Erythroblast (primary cell): ENCODE results near the gene CPLANE2.

Source experiments
- GATA1 ChIP-seq: IDR thresholded peaks from 2 replicates; pipeline ENCODE4 v1.6.1; 2011; ENCODE audit warnings: low read depth, mild to moderate bottlenecking, control low read depth, low read length, moderate library complexity
- POLR2A ChIP-seq: IDR thresholded peaks from 2 replicates; pipeline ENCODE4 v1.6.1; 2011; ENCODE audit warnings: mild to moderate bottlenecking, low read length

DNA sequence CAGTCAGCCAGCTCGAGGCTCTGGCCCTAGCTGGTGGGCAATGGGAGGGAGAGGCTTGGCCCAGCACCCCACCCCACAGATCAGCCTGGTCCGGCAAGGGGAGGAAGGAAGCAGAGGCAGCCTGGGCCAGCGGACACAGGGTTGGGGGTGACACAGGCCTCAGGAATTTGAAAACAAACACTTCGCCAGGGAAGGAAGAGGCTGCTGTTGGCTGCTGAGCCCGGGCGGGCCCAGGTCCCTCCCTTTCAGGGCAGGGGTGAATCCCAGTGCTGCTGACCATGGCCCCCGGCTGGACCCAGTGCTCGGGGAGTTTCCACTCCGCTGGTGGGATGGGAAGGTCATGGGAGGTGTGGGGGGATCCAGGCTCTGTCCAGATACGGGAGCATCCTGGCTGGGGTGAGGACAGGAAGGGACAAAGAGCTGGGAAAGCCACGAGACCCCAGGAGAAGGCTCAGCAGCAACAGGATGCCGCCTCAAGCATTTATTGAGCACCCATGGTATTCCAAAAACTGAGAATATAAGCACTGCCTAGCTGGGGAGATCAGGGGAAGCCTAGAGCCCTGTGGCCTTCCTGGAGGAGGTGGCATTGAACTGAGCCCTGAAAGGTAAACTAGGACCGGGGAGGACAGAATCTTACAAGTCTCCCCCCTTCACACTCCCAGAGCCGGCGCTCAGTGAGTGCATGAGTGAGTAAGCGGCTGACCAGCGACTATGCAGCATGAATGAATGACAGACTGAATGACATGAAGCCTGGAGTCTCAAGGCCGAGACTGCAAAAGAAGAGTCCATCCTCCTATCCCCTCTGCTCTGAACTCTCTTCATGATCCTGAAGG is 54.9 kb downstream of the CPLANE2 start:
- no peak for TF ChIP-seq POLR2A
- no peak for TF ChIP-seq GATA1
